Measurements from ENCODE around the gene CD163. TPM values are rescaled to one million over a fixed set of nuclear protein-coding genes. Genes with fewer than 3 reads are reported as not detected.

CD163 gene
- polyA plus RNA-seq, 1 of the 3 experiments (the other 2 are of a cell fraction) = 0.03 TPM

DNA sequence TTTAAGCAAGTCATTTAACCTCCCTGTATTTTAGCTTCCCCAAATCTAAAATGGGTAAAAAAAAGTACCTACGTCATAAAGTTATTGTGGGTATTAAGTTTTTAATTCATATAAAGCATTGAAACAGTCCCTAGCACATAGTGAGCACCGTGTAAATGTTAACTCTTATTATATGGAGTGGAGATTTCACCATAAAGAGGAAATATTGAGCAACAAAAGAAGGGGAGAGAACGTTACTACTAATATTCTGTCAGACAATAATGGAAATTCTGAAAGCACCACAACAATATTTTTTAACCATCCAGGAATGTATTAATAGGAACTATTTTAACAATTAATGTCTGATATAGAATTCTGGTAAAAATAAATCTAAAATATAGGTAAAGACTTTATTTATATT lies 51.8 kb downstream of the CD163 start:
- Histone ChIP-seq H3F3A (replicated peaks; ENCODE audit: insufficient read depth) (no peaks in the 10 kb centered on the region), H3K27ac (ENCODE audit: low read depth in 2 of 2, low read length in 1 of 2) (no peak overlapping the region), H4K20me1 (ENCODE audit: insufficient read depth) (no peaks in the 10 kb centered on the region), H3K9ac (no peak overlapping the region), H3K9me3 (no peaks in the 10 kb centered on the region), H3K4me2 (no peak overlapping the region), H3K4me3 (ENCODE audit: low read depth in 2 of 2, low read length in 1 of 2) (no peak overlapping the region), H2AFZ (ENCODE audit: low read depth) (no peak overlapping the region), H3K36me3 (replicated peaks in 1 of 2; ENCODE audit: control insufficient read depth in 1 of 2, insufficient read depth in 2 of 2, low read length in 1 of 2) (no peaks in the 10 kb centered on the region), H3K9me2 (0 out of 2 replicates have a peak, but pooled peaks cover 3% of the 10 kb centered on the region), H3K27me3 (ENCODE audit: insufficient read depth) (peaks cover 9% of the 10 kb centered on the region; the same call in 1 of the 2 replicates), H3K4me1 (ENCODE audit: control insufficient read depth in 1 of 2, insufficient read depth in 2 of 2, low read depth in 1 of 2, low read length in 1 of 2) (no peaks in the 10 kb centered on the region), H3K79me2 (ENCODE audit: insufficient read depth) (no peaks in the 10 kb centered on the region)
- DNase-seq = no peak
- POLR2A ChIA-PET = no interaction called here
- CTCF ChIA-PET = no interaction called here
- WGBS (ENCODE audit: low lambda C conversion rate) = 13% methylated on average over 3 of the region's 3 CpGs
- no peak for TF ChIP-seq EP300 (IDR thresholded peaks at IDR 0.05; ENCODE audit: borderline replicate concordance in 1 of 2, low read depth in 1 of 2, low read length in 1 of 2)
- TF ChIP-seq, protein P1, sequence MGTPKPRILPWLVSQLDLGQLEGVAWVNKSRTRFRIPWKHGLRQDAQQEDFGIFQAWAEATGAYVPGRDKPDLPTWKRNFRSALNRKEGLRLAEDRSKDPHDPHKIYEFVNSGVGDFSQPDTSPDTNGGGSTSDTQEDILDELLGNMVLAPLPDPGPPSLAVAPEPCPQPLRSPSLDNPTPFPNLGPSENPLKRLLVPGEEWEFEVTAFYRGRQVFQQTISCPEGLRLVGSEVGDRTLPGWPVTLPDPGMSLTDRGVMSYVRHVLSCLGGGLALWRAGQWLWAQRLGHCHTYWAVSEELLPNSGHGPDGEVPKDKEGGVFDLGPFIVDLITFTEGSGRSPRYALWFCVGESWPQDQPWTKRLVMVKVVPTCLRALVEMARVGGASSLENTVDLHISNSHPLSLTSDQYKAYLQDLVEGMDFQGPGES (IDR thresholded peaks at IDR 0.05; ENCODE audit: low read depth, low read length) = no peak
- no peak for TF ChIP-seq FOXJ3 (CRISPR knock-in tag; IDR thresholded peaks at IDR 0.05)
- TF ChIP-seq ELF1 (IDR thresholded peaks at IDR 0.05) = no peak
- TF ChIP-seq, protein P2, sequence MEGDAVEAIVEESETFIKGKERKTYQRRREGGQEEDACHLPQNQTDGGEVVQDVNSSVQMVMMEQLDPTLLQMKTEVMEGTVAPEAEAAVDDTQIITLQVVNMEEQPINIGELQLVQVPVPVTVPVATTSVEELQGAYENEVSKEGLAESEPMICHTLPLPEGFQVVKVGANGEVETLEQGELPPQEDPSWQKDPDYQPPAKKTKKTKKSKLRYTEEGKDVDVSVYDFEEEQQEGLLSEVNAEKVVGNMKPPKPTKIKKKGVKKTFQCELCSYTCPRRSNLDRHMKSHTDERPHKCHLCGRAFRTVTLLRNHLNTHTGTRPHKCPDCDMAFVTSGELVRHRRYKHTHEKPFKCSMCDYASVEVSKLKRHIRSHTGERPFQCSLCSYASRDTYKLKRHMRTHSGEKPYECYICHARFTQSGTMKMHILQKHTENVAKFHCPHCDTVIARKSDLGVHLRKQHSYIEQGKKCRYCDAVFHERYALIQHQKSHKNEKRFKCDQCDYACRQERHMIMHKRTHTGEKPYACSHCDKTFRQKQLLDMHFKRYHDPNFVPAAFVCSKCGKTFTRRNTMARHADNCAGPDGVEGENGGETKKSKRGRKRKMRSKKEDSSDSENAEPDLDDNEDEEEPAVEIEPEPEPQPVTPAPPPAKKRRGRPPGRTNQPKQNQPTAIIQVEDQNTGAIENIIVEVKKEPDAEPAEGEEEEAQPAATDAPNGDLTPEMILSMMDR (IDR thresholded peaks at IDR 0.05) = no peak
- no peak for TF ChIP-seq YY1 (IDR thresholded peaks at IDR 0.05; ENCODE audit: low read depth)
- TF ChIP-seq MXI1 (IDR thresholded peaks at IDR 0.05; ENCODE audit: low read depth, low read length) = no peak
- TF ChIP-seq SIN3A (IDR thresholded peaks at IDR 0.05; ENCODE audit: borderline replicate concordance, low read depth, low read length) = no peak
- no peak for TF ChIP-seq RXRA (IDR thresholded peaks at IDR 0.05; ENCODE audit: borderline replicate concordance, low read depth)
- TF ChIP-seq GATA2 (CRISPR knock-in tag; IDR thresholded peaks at IDR 0.05) = no peak
- TF ChIP-seq TCF12 (IDR thresholded peaks at IDR 0.05) = no peak
- TF ChIP-seq, protein P3, sequence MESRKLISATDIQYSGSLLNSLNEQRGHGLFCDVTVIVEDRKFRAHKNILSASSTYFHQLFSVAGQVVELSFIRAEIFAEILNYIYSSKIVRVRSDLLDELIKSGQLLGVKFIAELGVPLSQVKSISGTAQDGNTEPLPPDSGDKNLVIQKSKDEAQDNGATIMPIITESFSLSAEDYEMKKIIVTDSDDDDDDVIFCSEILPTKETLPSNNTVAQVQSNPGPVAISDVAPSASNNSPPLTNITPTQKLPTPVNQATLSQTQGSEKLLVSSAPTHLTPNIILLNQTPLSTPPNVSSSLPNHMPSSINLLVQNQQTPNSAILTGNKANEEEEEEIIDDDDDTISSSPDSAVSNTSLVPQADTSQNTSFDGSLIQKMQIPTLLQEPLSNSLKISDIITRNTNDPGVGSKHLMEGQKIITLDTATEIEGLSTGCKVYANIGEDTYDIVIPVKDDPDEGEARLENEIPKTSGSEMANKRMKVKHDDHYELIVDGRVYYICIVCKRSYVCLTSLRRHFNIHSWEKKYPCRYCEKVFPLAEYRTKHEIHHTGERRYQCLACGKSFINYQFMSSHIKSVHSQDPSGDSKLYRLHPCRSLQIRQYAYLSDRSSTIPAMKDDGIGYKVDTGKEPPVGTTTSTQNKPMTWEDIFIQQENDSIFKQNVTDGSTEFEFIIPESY (IDR thresholded peaks at IDR 0.05; ENCODE audit: borderline replicate concordance, low read depth) = no peak
- TF ChIP-seq POLR2AphosphoS5 (IDR thresholded peaks at IDR 0.05; ENCODE audit: low read depth, low read length) = no peak
- TF ChIP-seq RFX5 (IDR thresholded peaks at IDR 0.05; ENCODE audit: low read length) = no peak
- no peak for TF ChIP-seq RCOR1 (IDR thresholded peaks at IDR 0.05; ENCODE audit: low read length)
- TF ChIP-seq MEF2A (IDR thresholded peaks at IDR 0.05; ENCODE audit: borderline replicate concordance, low read depth) = no peak
- TF ChIP-seq TAF1 (IDR thresholded peaks at IDR 0.05; ENCODE audit: borderline replicate concordance, low read depth, low read length) = no peak
- TF ChIP-seq NRF1 (IDR thresholded peaks at IDR 0.05; ENCODE audit: low read depth, low read length) = no peak
- TF ChIP-seq PBX3 (IDR thresholded peaks at IDR 0.05) = no peak

Data from SK-N-SH (cell line).